HTERT RPE-1 (cell line): Measurements from ENCODE around the gene MPPED1.

Experiments used
- in situ Hi-C: fragments of 300-500 bp; cut with MboI; formaldehyde crosslinking; loops from 4 replicates; pipeline ENCODE4 v1.14.3; 2020; ENCODE audit warnings: low sequenced_read_pairs

The MPPED1 gene

DNA sequence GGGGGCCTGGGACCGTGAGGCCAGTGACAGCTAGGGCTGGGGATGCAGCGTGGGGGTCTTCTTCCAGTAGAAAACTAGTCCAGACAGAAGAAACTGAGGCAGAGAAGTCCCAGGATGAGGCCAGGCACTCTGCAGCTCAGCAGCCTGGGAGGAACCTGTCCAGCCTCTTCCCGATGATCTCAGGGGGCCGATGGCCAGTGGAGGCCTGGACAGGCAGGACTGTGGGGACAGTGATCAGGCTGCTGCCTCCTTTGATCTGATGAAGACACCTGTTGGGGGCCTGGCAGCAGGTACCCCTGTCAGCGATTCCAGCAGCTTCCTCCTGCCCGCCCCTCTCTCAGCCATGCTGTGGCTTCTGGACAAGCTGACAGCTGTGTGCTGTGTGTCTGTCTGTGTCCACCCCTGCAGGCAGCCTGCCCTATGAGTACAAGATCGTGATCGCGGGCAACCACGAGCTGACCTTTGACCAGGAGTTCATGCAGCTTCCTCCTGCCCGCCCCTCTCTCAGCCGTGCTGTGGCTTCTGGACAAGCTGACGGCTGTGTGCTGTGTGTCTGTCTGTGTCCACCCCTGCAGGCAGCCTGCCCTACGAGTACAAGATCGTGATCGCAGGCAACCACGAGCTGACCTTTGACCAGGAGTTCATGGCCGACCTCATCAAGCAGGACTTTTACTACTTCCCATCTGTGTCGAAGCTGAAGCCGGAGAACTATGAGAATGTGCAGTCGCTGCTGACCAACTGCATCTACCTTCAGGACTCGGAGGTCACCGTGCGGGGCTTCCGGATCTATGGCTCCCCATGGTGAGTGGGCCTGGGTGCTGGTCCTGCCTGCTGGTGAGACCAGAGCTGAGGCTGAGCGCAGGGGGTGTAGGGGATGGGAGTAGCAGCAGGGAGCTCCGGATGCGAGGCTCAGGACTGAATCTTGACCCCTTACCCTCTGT lies 62.6 kb downstream of the MPPED1 start:
- in situ Hi-C loops = no loop called here

DNA sequence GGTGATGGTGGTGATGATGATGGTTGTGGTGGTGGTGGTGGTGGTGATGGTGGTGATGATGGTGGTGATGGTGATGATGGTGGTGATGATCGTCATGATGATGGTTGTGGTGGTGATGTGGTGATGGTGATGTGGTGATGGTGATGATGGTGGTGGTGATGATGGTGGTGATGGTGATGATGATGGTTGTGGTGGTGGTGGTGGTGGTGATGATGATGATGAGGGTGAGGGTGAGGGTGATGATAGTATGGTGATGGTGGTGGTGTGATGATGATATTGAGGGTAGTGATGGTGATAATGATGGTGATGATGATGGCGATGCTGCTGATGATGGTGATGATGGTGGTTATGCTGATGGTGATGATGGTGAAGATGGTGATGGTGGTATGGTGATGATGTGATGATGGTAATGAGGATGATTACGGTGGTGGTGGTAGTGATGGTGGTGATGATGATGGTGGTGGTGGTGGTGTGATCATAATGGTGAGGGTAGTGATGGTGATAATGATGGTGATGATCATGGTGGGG lies 63.8 kb downstream of the MPPED1 start:
- in situ Hi-C loops = no loop called here

DNA sequence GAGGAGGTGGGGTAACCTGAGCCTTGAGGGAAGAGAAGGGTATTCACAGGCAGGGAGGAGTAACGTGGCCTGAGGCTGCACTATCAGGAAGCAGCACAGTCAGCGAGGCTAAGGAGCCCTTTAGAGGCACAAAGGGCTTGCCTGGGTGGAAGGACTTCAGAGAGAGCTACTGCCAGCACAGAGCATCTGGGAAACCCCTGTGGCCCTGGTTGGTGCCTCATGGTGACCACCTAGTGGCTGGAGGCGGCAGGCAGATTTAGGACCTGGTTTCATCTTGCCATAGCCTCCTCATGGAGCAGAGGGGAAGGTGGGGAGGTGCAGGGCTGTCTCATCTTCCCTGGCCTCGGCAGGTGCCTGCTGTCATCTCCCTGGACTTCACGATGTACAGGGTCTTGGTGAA lies 64.5 kb downstream of the MPPED1 start:
- in situ Hi-C loops = no loop called here

DNA sequence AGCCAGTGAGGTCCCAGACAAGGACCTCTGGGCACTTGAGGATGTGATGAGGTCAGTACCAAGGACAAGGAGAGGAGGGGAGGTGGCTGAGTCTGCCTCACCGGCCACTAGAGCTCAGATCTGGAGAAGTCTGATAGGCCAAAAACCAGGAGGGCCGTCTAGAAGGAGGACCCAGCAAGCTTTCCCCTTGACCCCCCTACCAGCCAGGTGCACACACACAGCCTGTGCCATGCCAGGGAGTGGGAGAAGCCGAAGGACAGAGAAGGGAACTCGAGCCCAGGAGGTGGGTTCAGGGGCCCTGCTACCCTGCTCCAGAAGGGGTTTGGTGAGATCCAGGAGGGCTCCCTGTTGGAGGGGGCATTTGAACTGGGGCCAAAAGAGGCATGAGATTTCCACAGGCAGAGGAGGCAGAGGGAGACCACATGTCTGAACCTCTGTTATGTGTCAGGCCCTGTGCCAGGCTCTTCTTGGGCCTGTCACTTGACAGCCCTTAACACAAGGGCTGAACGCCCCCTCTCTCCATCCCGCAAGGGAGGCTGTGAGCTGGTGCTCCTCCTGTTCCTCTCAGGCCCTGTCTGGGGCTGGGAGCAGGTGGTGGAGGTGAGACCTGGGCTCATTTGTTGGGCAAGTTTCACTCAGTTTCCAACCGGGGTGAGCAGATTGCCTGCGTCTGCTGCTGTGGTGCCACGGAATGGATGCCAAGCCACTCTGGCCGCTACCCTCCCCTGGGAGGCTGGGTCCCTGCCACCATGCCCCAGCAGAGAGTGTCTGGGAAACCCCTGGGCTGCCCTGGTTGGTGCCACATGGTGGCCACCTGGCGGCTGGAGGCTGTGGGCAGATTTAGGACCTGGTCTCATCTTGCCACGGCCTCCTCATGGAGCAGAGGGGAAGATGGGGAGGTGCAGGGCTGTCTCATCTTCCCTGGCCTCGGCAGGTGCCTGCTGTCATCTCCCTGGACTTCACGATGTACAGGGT lies 65.2 kb downstream of the MPPED1 start:
- in situ Hi-C loops = no loop called here

DNA sequence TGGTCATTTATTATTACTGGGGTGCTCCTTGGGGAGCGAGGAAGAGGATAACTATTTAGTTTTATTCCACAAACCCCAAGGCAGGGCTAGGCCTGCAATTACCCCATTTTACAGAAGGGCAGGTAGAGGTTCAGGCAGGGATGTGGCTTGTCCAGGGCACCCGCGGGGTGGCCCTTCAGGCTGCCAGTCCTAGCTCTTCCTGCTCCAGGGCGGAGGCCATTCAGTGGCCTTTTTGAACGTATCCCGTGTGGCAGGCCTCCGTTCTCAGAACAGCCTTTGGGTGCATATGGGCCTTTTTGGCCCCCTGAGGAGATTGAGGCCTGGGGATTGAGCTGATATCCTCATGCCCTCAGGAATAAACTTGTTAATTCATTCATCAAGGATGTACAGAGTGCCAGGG lies 66.2 kb downstream of the MPPED1 start:
- in situ Hi-C loops = no loop called here

DNA sequence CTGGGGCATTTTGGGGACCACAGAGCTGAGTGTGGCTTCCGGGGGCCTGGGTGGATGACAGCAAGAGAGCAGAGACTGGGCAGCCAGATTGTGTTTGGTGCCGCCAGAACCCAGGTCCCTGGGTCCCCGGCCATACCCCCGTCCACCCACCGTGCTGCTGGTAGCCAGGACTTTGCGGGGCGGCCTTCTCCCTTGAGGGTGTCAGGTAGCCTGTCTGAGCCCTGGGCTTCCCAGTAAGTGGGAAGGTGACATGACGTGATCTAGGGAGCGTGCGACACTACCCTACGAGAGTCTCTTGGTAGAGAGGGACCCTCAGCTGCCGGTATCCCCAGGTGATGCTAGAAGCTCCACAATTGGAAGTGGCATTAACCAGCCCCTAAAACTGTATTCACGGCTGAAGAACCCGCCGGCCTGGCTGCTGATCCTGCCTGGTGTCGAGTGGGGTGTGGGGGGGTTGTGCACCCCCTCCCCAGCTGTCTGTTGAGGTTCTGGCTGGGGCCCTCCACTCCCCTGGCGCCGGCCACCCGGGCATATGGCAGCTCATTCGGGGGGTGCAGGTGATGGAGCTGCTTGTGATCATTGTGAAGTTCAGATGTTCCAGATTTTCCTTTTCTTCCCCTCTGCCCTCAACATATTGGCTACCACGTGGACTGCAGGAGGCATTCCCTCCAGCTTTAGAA lies 66.9 kb downstream of the MPPED1 start:
- in situ Hi-C loops = no loop called here

DNA sequence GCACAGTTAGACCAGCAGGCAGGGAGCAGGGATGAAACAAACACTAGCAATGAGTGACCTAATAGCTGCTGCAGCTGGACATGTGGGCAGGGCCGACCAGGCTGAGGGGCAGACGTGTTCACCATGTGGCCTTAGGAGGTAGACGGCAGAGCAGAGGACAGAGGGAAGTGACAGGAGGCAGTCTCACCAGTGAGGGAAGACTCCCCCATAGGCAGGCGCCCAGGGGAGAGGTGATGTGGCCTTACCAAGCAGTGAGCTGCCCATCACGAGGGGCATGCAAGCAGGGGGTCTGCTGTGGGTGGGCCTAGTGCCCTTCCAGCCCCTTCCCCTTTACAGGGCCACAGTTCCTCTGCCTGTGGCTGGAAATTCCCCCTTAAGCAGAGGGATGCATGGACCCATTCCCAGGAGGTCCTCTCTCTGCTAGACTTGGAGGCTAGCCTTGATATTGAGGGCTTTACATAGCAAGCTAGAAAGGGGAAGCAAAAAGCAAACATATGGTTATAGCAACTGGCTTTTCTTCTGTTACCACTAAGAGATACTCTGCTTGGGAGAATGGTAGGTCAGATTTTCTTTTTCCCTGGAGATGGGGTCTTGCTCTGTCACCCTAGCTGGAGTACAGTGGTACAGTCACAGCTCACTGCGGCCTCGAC lies 67.6 kb downstream of the MPPED1 start:
- in situ Hi-C loops = no loop called here

DNA sequence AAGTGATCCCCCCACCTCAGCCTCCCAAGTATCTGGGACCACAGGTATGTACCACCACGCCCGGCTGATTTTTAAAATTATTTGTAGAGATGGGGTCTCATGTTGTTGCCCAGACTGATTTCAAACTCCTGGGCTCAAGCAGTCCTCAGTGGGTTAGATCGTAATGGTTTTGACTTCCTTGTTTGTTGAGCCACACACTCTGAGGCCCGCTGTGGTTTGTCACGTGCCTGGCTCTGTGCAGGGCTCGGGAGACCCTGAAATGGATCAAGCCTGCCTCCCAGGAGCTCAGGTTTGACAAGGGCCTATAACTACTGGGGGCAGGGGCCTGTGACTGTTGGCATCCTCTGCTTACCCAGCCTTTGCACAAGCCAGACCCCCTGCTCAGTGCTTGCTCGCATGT lies 68.1 kb downstream of the MPPED1 start:
- in situ Hi-C loops = no loop called here

DNA sequence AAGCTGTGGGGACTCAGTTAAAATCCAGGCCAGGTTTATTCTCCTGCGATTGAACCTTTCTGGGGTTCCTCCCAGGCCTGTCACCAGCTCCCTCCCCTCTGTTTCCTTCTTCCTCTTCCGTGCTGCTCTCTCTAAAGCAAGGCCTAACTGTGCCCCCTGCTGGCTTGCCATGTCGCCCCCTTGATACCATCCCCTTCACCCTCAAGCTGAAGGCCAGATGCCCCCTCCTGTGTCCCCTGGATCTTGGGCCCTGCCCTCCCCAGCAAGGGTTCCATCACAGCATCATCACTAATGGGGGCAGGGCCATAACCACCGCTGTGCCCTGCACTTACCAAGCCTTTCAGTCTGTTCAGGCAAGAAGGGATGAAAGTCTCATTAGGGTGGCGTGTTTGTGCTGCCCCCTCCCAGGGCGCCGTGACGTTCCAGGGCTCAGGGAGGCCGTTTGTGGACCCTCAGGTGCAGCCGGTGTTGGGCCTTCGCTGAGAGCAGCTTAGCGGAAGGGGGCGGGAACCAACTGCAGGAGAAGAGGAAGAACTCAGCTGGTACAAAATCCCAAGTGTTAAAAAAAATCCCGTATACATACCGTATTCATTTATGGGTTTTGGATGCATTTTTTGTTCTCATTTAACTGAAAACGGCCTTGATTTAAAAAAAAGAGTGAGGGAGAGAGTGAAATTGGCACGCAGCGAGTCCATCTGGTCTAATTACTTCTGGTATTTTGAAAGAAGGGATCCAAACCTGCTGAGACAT lies 69.9 kb downstream of the MPPED1 start:
- in situ Hi-C loops = no loop called here

DNA sequence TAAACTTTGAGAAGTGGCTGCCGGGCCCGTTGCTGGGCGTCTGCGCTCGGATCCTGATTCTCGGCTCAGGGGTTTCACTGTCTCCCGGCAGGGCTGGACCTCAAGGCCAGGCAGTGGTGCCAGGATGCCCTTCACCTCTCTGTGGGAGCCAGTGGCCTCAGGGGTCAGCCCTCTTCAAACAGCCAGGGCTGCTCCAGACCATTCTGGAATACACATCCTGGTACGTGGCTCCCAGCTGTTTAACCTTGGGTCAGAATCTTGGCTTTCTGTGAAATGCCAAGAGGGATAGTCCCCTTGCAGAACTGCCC lies 70.5 kb downstream of the MPPED1 start:
- in situ Hi-C loops = no loop called here

DNA sequence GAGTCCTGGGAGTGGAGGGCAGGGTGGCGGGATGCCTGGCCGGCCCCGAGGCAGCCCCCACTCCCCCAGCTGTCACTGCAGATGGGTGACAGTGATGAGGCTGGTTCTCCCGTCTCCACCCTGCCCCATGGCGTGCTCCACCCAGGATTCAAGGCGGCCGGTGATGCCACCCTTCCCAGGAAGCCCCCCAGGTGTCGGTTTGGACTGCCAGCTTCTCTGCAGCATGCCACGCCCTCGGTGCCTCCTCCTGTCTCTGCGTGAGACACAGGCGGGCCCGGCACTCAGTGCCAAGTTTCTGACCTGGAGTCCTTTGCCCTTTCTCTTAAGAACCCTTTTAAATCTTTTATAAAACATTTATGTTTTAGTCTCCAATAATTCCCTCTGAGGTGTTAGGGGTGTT lies 71.5 kb downstream of the MPPED1 start:
- in situ Hi-C loops = no loop called here

DNA sequence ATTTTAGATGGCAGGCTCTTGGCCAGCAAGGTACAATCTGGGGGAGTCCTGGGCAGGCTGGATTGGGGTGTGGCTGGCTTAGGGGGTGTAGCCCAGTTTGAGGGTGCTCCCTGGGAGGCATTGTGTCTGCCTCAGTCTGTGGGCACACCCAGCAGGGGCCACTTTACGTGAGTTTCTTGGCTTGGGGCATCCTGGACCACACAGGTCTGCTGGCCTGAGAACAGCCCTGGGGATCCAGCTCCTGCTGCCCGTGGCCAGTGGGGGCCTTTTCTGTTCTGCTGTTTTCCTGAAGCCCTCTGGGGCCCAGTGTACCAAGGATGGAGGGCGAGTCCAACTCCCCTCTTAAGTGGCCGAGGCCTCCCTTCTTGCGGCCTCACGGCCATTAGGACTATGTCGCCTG lies 71.9 kb downstream of the MPPED1 start:
- in situ Hi-C loops = no loop called here

DNA sequence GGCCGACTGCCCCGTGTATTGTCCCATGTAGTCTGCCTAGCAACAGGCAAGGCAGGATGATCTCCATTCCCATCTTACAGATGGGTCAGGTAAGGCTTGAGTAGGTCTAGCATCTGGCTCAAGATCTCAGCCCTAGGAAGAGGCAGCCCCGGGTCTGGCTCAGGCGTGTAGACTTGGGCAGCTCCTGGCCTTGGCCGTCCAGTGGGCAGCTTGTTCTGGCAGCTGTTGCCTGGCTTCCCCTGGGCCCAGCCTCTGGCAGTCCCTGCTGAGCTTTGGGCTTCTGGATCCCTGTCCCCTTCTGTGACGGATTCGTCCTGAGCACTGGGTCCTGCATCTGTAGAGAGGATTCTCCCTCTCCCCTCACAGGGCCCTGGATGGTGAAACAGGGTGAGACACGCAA lies 72.4 kb downstream of the MPPED1 start:
- in situ Hi-C loops = no loop called here

DNA sequence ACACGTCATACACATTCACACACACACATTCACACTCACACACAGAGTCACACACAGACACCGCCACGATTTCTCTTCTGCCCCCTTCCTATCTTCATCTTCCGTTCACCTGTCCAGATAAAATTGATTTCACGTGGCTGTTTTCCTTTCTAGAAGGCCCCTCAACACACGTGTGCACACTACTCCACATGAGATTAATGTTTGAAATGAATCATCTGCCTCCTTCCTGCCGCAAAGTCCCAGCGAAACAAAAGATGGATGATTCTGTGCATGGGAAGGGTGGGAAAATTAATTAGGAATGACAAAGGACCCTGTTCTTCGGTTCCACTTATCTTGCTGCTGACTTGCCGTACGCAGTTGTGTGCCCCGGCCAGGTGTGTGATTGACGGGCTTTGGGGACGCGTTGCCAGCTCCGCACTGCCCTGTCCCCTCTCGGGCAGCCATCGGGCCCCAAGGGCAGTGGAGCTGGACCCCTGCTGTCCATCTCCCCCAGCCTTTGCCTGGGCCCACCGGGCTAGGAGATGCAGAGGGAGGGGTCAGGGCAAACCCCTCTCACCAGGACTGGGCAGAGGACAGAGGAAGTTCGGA lies 73.8 kb downstream of the MPPED1 start:
- in situ Hi-C loops = no loop called here

DNA sequence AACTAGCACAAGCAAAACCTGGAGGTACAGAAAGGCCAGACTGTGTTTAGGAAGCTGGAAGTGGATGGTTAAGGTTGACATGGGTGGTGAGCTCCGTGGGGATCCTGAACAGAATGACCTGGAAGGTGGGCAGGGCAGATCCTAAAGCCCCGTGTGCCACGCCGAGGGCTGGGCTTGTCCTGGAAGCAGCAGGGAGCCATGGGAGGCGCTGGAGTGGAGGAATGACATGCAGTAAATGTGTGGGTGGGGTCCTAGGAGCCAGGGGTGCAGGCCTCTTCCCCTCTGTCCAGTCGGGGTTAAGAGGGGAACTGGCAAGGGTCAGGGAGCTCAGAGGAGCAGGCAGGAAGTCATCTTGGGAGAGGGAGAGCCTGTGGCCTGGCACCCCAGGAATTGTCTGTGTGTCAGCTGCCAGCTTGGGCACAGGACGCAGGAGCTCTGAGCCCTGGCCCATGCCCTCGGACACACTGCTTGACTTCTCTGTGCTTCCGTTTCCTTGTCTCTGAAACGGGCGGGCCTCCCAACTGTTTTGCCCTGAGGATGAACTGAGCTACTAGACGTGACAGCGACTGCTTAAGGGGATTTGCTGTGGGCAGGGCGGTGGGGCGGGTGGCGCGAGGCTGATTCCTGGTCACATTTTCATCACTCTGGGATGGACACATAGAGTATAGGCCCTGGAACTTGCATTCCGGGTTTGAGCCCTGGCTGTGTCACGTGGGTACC lies 75.7 kb downstream of the MPPED1 start:
- in situ Hi-C loops = no loop called here

DNA sequence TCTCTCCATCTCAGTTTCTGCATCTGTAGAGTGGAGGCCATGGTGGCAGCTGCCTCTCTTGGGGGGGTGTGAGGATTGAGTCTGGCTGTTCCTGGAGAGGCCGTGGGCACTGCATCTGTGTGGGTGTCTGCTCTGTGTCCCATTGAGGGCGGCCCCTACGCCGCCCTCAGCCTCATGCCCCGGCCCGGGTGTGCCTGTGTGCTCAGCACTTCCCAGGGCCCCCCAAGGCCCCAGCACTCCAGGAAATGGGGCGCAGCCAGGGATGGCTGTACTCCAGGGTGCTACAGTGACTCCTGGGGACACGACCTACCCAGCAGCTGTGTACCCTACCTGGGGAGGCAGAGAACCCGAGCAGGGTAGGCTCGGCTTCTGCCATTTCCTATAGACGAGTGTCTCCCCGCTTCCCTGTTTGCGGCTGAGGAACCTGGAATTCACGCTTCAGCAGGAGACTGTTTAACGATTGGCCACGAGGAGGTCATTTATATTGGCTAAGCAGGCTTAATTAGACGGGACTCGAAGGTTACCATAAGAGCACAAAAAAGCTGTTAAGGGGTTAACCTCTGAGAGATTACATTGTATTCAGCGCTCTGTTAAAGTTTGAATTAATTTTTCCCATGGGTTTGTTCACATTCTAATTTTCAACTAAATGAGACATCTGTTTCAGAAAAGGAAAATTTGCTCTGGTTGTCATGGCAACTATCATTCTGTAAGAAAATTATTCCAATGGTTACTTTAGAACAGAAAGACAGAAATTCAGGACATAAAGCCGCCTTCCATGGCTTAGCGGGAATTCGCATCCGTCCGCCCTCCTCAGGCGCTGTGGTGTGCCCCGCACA lies 76.4 kb downstream of the MPPED1 start:
- in situ Hi-C loops = no loop called here

DNA sequence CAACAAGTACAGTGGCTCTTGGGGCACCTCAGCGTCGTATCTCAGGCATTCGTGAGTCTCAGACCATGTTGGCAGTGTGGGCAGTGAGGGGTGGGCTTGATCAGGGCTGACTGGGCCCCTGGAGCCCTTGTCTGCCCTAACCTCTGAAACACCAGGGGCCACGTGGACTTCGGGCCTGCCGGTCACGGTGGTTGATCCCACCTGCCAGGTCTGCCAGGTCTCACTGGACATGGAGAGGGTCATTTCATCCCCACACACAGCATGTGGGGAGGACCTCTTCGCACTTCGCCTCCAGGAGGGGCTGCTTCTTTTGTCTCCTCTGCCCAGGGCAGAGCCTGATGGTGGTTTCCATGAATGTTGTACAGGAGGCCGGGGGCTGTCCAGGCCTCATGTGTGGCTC lies 77.1 kb downstream of the MPPED1 start:
- in situ Hi-C loops = no loop called here

DNA sequence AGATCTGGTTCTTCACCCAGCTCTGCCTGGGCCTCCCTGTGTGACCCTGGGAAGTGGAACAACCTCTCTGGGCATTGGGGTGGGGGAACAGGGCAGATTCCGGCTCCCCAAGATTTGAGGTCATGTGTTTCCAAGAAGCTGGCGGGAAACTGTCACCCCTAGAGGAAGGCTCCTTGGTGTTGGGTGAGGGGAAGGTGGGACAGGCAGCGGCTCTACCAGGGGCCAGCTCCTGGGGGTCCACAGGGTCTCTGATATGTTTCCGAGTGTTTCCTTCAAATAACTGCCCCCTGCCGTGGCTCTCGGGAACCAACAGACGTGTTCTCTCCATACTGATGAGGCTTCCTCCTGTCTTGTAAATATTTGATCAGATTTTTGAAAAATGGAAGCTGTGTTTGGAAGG lies 78.5 kb downstream of the MPPED1 start:
- in situ Hi-C loops = no loop called here
